IMR-90 (cell line): ENCODE measurements around the gene MAP3K7CL. TPM values are rescaled to one million over a fixed set of nuclear protein-coding genes. Genes with fewer than 3 reads are reported as not detected.

Experiments used
- ATAC-seq: fragments of 200-7000 bp; cut with Tn5 transposase; 2 replicates; pipeline ENCODE4 v1.9.1; 2020; ENCODE audit warnings: low read depth, mild to moderate bottlenecking, moderate library complexity
- BruUV-seq: library from RNA; stranded (reverse); fragments of 400-500 nt; replicated peaks from 2 replicates; lab custom pipeline; 2021; lab: Mats Ljungman, UMichigan
- CTCF ChIA-PET: fragments of 300-600 bp; formaldehyde crosslinking; extraction: SDS; loops from one replicate; lab custom pipeline; 2021; ENCODE audit warnings: antibody characterized with exemption; lab: Yijun Ruan, JAX
- POLR2A ChIA-PET: fragments of 300-600 bp; sonication (Branson Sonifier 250); formaldehyde crosslinking; loops from one replicate; lab custom pipeline; 2022; ENCODE audit warnings: antibody characterized with exemption; ENCODE audit not compliant: unreplicated experiment; lab: Charles Lee
- DNase-seq: peaks from one replicate; pipeline ENCODE4 v3.0.0; 2013
- H2AFZ ChIP-seq: replicated peaks from 2 replicates; pipeline ENCODE3; 2013; ENCODE audit warnings: low read length, mild to moderate bottlenecking; ENCODE audit not compliant: poor library complexity
- H2AK5ac ChIP-seq: 2 replicates; pipeline ENCODE4 v1.6.1; 2013; ENCODE audit warnings: low read depth, low read length, inconsistent platforms
- H2AK9ac ChIP-seq: replicated peaks from 2 replicates; pipeline ENCODE3; 2013; ENCODE audit warnings: mild to moderate bottlenecking, low read depth, low read length, moderate library complexity; ENCODE audit not compliant: poor library complexity
- H2BK120ac ChIP-seq: 2 replicates; pipeline ENCODE4 v1.6.1; 2013; ENCODE audit warnings: low read depth, low read length, inconsistent platforms
- H2BK15ac ChIP-seq: 3 replicates; pipeline ENCODE4 v1.6.1; 2013; ENCODE audit warnings: low read depth, low read length, inconsistent platforms
- H2BK20ac ChIP-seq: 2 replicates; pipeline ENCODE4 v1.6.1; 2013; ENCODE audit warnings: low read depth, mild to moderate bottlenecking, inconsistent platforms, low read length, moderate library complexity
- H2BK5ac ChIP-seq: 2 replicates; pipeline ENCODE4 v1.6.1; 2013; ENCODE audit warnings: mild to moderate bottlenecking, low read depth, low read length, inconsistent platforms; ENCODE audit not compliant: poor library complexity, severe bottlenecking
- H3K14ac ChIP-seq: replicated peaks from 2 replicates; pipeline ENCODE4 v1.6.1; 2013; ENCODE audit warnings: low read depth, low read length, inconsistent platforms
- H3K18ac ChIP-seq: 2 replicates; pipeline ENCODE4 v1.6.1; 2013; ENCODE audit warnings: low read depth, low read length, control low read depth
- H3K23ac ChIP-seq: 2 replicates; pipeline ENCODE4 v1.6.1; 2013; ENCODE audit warnings: low read depth, low read length, inconsistent platforms
- H3K27ac ChIP-seq: 2 replicates; pipeline ENCODE4 v1.5.1; 2013; ENCODE audit warnings: mild to moderate bottlenecking, control low read depth, low read length; ENCODE audit not compliant: insufficient read depth
- H3K27me3 ChIP-seq: 2 replicates; pipeline ENCODE4 v1.6.1; 2013; ENCODE audit warnings: low read length; ENCODE audit not compliant: control insufficient read depth, insufficient read depth
- H3K36me3 ChIP-seq: 2 replicates; pipeline ENCODE4 v1.6.1; 2013; ENCODE audit warnings: low read length, mixed read lengths; ENCODE audit not compliant: control insufficient read depth, insufficient read depth
- H3K4ac ChIP-seq: 2 replicates; pipeline ENCODE4 v1.6.1; 2013; ENCODE audit warnings: low read depth, low read length, inconsistent platforms
- H3K4me1 ChIP-seq: 2 replicates; pipeline ENCODE4 v1.6.1; 2013; ENCODE audit warnings: low read length, mixed read lengths; ENCODE audit not compliant: control insufficient read depth, insufficient read depth
- H3K4me2 ChIP-seq: 2 replicates; pipeline ENCODE4 v1.6.1; 2013; ENCODE audit warnings: low read depth, mild to moderate bottlenecking, control low read depth, low read length, moderate library complexity
- H3K4me3 ChIP-seq: 2 replicates; pipeline ENCODE4 v1.5.1; 2013; ENCODE audit warnings: low read depth, mild to moderate bottlenecking, control low read depth, low read length, moderate library complexity; ENCODE audit not compliant: insufficient read depth
- H3K56ac ChIP-seq: 2 replicates; pipeline ENCODE4 v1.6.1; 2013; ENCODE audit warnings: low read length, inconsistent platforms; ENCODE audit not compliant: insufficient read depth; ENCODE audit errors: extremely low read depth
- H3K79me1 ChIP-seq, 2 experiments: 2 replicates each; pipeline ENCODE4 v1.6.1; 2013; ENCODE audit warnings: low read length in 2 of 2, inconsistent platforms in 1 of 2, low read depth in 1 of 2
- H3K9ac ChIP-seq: 2 replicates; pipeline ENCODE4 v1.6.1; 2013; ENCODE audit warnings: low read depth, low read length, control low read depth
- H3K9me1 ChIP-seq: 2 replicates; pipeline ENCODE4 v1.6.1; 2013; ENCODE audit warnings: low read length, inconsistent platforms; ENCODE audit not compliant: insufficient read depth
- H3K9me3 ChIP-seq: 2 replicates; pipeline ENCODE4 v1.6.1; 2013; ENCODE audit warnings: low read length; ENCODE audit not compliant: control insufficient read depth, insufficient read depth
- H4K20me1 ChIP-seq: 2 replicates; pipeline ENCODE4 v1.6.1; 2013; ENCODE audit warnings: low read length, inconsistent platforms; ENCODE audit not compliant: insufficient read depth
- H4K5ac ChIP-seq: 2 replicates; pipeline ENCODE4 v1.6.1; 2013; ENCODE audit warnings: mild to moderate bottlenecking, low read depth, low read length, control low read depth
- H4K8ac ChIP-seq, 2 experiments: 2 replicates each; pipeline ENCODE4 v1.6.1; 2013; ENCODE audit warnings: low read depth in 2 of 2, low read length in 2 of 2, control low read depth in 1 of 2, inconsistent platforms in 1 of 2
- H4K91ac ChIP-seq: 2 replicates; pipeline ENCODE4 v1.6.1; 2013; ENCODE audit warnings: low read depth, low read length, inconsistent platforms; ENCODE audit not compliant: insufficient read depth
- FOS ChIP-seq: fragments of 150-350 bp; IDR thresholded peaks from 2 replicates; pipeline ENCODE4 v1.6.1; 2016; ENCODE audit warnings: low read depth, low read length
- dilution Hi-C: fragments of 300-500 bp; cut with HindIII; formaldehyde crosslinking; loops from one replicate; pipeline ENCODE4 v1.14.3; 2018; ENCODE audit warnings: low sequenced_read_pairs; ENCODE audit not compliant: unreplicated experiment
- in situ Hi-C: fragments of 300-500 bp; cut with MboI; formaldehyde crosslinking; loops from 3 replicates; pipeline ENCODE4 v1.14.3; 2019; ENCODE audit warnings: low sequenced_read_pairs, inconsistent platforms, mixed read lengths
- intact Hi-C: fragments of 100-400 bp; cut with micrococcal nuclease; formaldehyde crosslinking; loops from 2 replicates; pipeline ENCODE4 v1.10.0; 2022
- polyA plus RNA-seq, 3 experiments: library from polyadenylated mRNA; depleted of rRNA; stranded (reverse); fragments of >200 nt; gene quantifications; 2 replicates each; pipeline ENCODE4 v1.2.3, GENCODE V29; 2012; ENCODE audit warnings: low replicate concordance in 1 of 3
- total RNA-seq: library from RNA; depleted of rRNA; stranded (reverse); fragments of >200 nt; gene quantifications from 2 replicates; pipeline ENCODE4 v1.2.3, GENCODE V29; 2012
- TF ChIP-seq, protein P1 (sequence below): fragments of 150-350 bp; IDR thresholded peaks from 2 replicates; pipeline ENCODE4 v1.6.1; 2017; ENCODE audit warnings: mild to moderate bottlenecking, antibody characterized with exemption, low read length, low read depth

The MAP3K7CL gene
- total and polyA plus RNA-seq, 2 of the 4 experiments (the other 2 are of a cell fraction): 21.0 to 22.3 TPM

DNA sequence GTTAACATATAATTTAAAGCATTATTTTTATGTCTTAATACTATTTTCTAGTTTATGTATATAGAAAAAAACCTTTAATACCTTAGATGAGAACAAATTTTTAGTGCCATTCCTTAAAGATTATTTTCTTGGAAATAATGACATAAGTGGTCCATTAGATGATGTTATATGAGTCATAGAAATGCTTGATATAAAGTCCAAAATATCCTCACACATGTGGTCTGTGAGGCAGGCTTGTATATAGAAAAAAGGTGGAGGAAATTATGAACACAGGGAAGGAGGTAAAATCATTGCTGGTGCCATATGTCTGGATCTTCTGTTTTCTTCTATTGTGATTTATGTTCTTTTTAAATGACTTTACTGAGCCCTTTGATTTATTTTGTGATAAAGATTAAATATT lies 79.3 kb downstream of the MAP3K7CL start:
- no peaks in the 10 kb centered on the region for H3K36me3 ChIP-seq
- intact Hi-C loops: no loop called here
- dilution Hi-C loops: no loop called here
- H3K56ac ChIP-seq: no peak overlapping the region
- in situ Hi-C loops: no loop called here
- no peaks in the 10 kb centered on the region for H3K9me3 ChIP-seq
- no peaks in the 10 kb centered on the region for H3K79me1 ChIP-seq
- no peak overlapping the region for H3K9ac ChIP-seq
- H4K8ac ChIP-seq: no peak overlapping the region
- no peak overlapping the region for H2BK120ac ChIP-seq
- ChIA-PET POLR2A (no interaction called here), CTCF (interaction anchor here (0.6 to 1.2 kb wide), 2 partner anchors 60 to 84 kb away, joined by 3 to 6 read pairs; no protein-coding TSS in a partner anchor)
- H3K4me3 ChIP-seq: no peak overlapping the region
- ATAC-seq: no peak
- H2AFZ ChIP-seq: no peak overlapping the region
- no peak overlapping the region for H2AK9ac ChIP-seq
- H4K91ac ChIP-seq: no peak overlapping the region
- no peak overlapping the region for H2BK20ac ChIP-seq
- H3K4ac ChIP-seq: no peak overlapping the region
- H3K27me3 ChIP-seq: no peaks in the 10 kb centered on the region
- H3K27ac ChIP-seq: no peak overlapping the region
- no peak overlapping the region for H4K5ac ChIP-seq
- H3K4me2 ChIP-seq: no peak overlapping the region
- H3K18ac ChIP-seq: no peak overlapping the region
- H3K9me1 ChIP-seq: 0 out of 2 replicates have a peak, but pooled peaks cover 3% of the 10 kb centered on the region
- H3K14ac ChIP-seq: no peak overlapping the region
- H3K23ac ChIP-seq: no peak overlapping the region
- TF ChIP-seq, protein P1, sequence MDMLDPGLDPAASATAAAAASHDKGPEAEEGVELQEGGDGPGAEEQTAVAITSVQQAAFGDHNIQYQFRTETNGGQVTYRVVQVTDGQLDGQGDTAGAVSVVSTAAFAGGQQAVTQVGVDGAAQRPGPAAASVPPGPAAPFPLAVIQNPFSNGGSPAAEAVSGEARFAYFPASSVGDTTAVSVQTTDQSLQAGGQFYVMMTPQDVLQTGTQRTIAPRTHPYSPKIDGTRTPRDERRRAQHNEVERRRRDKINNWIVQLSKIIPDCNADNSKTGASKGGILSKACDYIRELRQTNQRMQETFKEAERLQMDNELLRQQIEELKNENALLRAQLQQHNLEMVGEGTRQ: no peak
- peak; percentile 17; the same call in 1 of the 2 replicates for TF ChIP-seq FOS
- no peak overlapping the region for H2AK5ac ChIP-seq
- no peaks in the 10 kb centered on the region for H4K20me1 ChIP-seq
- BruUV-seq: no TSS peak
- DNase-seq: peak; percentile 78
- peak overlapping the region; percentile 65 for H2BK5ac ChIP-seq
- peak overlapping the region; percentile 77; the same call in 1 of the 3 replicates for H2BK15ac ChIP-seq
- peaks cover 2% of the 10 kb centered on the region for H3K4me1 ChIP-seq
